ENCODE measurements around the gene C1orf53. TPM values are rescaled to one million over a fixed set of nuclear protein-coding genes. Genes with fewer than 3 reads are reported as not detected.

The C1orf53 gene
- total RNA-seq, 1 donor from 2014 or later = 1.2 TPM

GRCh38 chr1:197902131-197902453 lies 338 bp upstream of the C1orf53 start:
- POLR2A ChIA-PET = interaction anchor here (1.1 to 2.2 kb wide), 3 partner anchors 11 to 371 kb away, joined by 3 to 7 read pairs (median 6); partner anchors contain the start of gene DENND1B
- Mint-ChIP-seq H3K27me3 (peaks cover 42% of the 10 kb centered on the region), H3K4me1 (peaks cover 14% of the 10 kb centered on the region), H3K27ac (peak overlapping the region; percentile 50), H3K4me3 (peak overlapping the region; percentile 90), H3K36me3 (ENCODE audit: low read depth) (peaks cover 2% of the 10 kb centered on the region), H3K9me3 (no peaks in the 10 kb centered on the region)
- ATAC-seq (ENCODE audit: low read depth) (no peak), DNase-seq (no peak)
- CTCF ChIA-PET = interaction anchor here (1.1 to 1.5 kb wide), 5 partner anchors 13 to 380 kb away, joined by 3 to 5 read pairs (median 3); no protein-coding TSS in a partner anchor
- no peak for TF ChIP-seq CTCF (IDR thresholded peaks at IDR 0.05)
- intact Hi-C loops (cut with micrococcal nuclease) = loop anchor here (1.0 to 5.0 kb wide), 4 partner anchors 16 to 695 kb away; partner anchors contain the start of genes DENND1B and NEK7

GRCh38 chr1:197903196-197903514 lies 725 bp downstream of the C1orf53 start:
- DNase-seq (no peak), ATAC-seq (ENCODE audit: low read depth) (no peak)
- peaks cover 14% of the 10 kb centered on the region for H3K4me1 Mint-ChIP-seq
- ChIA-PET CTCF (interaction anchor here (0.9 to 1.5 kb wide), 6 partner anchors 21 to 381 kb away, joined by 3 to 5 read pairs (median 4); no protein-coding TSS in a partner anchor), POLR2A (interaction anchor here (0.6 to 2.2 kb wide), 4 partner anchors 10 to 372 kb away, joined by 3 to 7 read pairs (median 4); partner anchors contain the start of gene DENND1B)
- peaks cover 42% of the 10 kb centered on the region for H3K27me3 Mint-ChIP-seq
- H3K27ac Mint-ChIP-seq = peak overlapping the region; percentile 67
- no peaks in the 10 kb centered on the region for H3K9me3 Mint-ChIP-seq
- TF ChIP-seq CTCF (IDR thresholded peaks at IDR 0.05) = no peak
- intact Hi-C loops (cut with micrococcal nuclease) = loop anchor here (1.0 to 5.0 kb wide), 3 partner anchors 8 to 694 kb away; partner anchors contain the start of gene NEK7
- H3K36me3 Mint-ChIP-seq (ENCODE audit: low read depth) = peaks cover 2% of the 10 kb centered on the region
- H3K4me3 Mint-ChIP-seq = peak overlapping the region; percentile 90

GRCh38 chr1:197904126-197904787 lies 1.8 kb downstream of the C1orf53 start:
- H3K4me1 Mint-ChIP-seq = peaks cover 21% of the 10 kb centered on the region
- no peak overlapping the region for H3K27ac Mint-ChIP-seq
- ChIA-PET CTCF (interaction anchor here (0.7 to 1.3 kb wide), 2 partner anchors 10 to 20 kb away, joined by 3 to 5 read pairs; no protein-coding TSS in a partner anchor), POLR2A (interaction anchor here (0.6 to 2.2 kb wide), 4 partner anchors 9 to 653 kb away, joined by 3 to 7 read pairs (median 4); no protein-coding TSS in a partner anchor)
- intact Hi-C loops (cut with micrococcal nuclease) = loop anchor here (5.0 kb wide), 2 partner anchors 253 to 693 kb away; partner anchors contain the start of gene NEK7
- no peak for ATAC-seq (ENCODE audit: low read depth)
- H3K36me3 Mint-ChIP-seq (ENCODE audit: low read depth) = peaks cover 2% of the 10 kb centered on the region
- no peak for DNase-seq
- peak overlapping the region; percentile 29 for H3K4me3 Mint-ChIP-seq
- TF ChIP-seq CTCF (IDR thresholded peaks at IDR 0.05) = no peak
- peaks cover 52% of the 10 kb centered on the region for H3K27me3 Mint-ChIP-seq
- H3K9me3 Mint-ChIP-seq = no peaks in the 10 kb centered on the region

- no peak overlapping the region for H3K4me3 Mint-ChIP-seq
- ATAC-seq (ENCODE audit: low read depth) (no peak), DNase-seq (no peak)
- peaks cover 65% of the 10 kb centered on the region for H3K27me3 Mint-ChIP-seq
- peaks cover 2% of the 10 kb centered on the region for H3K36me3 Mint-ChIP-seq (ENCODE audit: low read depth)
- TF ChIP-seq CTCF (IDR thresholded peaks at IDR 0.05) = no peak
- no peaks in the 10 kb centered on the region for H3K9me3 Mint-ChIP-seq
- peaks cover 30% of the 10 kb centered on the region for H3K4me1 Mint-ChIP-seq
- CTCF ChIA-PET = interaction anchor here (1.2 kb wide), 1 partner anchor 19 kb away, joined by 3 read pairs; no protein-coding TSS in a partner anchor
- no peak overlapping the region for H3K27ac Mint-ChIP-seq
- intact Hi-C loops (cut with micrococcal nuclease) = no loop called here
- POLR2A ChIA-PET = interaction anchor here (0.7 kb wide), 1 partner anchor 11 kb away, joined by 3 read pairs; no protein-coding TSS in a partner anchor
These were observed 3.4 kb downstream of the C1orf53 start for GRCh38 chr1:197905699-197906351.
